ENCODE measurements around the gene ZBTB4. TPM values are rescaled to one million over a fixed set of nuclear protein-coding genes. Genes with fewer than 3 reads are reported as not detected.

ZBTB4 gene
- total RNA-seq, 1 experiment from 2014 or later: 4.4 TPM

- DNase-seq (ENCODE audit: low spot score): no peak
- in situ Hi-C loops (cut with HindIII; ENCODE audit: low sequenced_read_pairs): no loop called here
These were observed 19.4 kb downstream of the ZBTB4 start for GRCh38 chr17:7459961-7460545.

GRCh38 chr17:7448461-7448860 lies 31.0 kb downstream of the ZBTB4 start:
- in situ Hi-C loops (cut with HindIII; ENCODE audit: low sequenced_read_pairs): no loop called here

GRCh38 chr17:7445619-7445968 lies 33.8 kb downstream of the ZBTB4 start:
- no peak for DNase-seq (ENCODE audit: low spot score)
- in situ Hi-C loops (cut with HindIII; ENCODE audit: low sequenced_read_pairs): no loop called here

More at GRCh38 chr17:7448461-7448860, 31.0 kb downstream of the ZBTB4 start:
- no peak for DNase-seq (ENCODE audit: low spot score)

GRCh38 chr17:7444682-7445618 lies 34.5 kb downstream of the ZBTB4 start, which contains the start of gene CHRNB1:
TSS of gene CHRNB1 (plus strand) at chr17:7445061. CDS start at chr17:7445128, 67 bp downstream.
- no peak for DNase-seq (ENCODE audit: low spot score)
- in situ Hi-C loops (cut with HindIII; ENCODE audit: low sequenced_read_pairs): no loop called here

- no peak for DNase-seq (ENCODE audit: low spot score)
These were observed 35.6 kb downstream of the ZBTB4 start for GRCh38 chr17:7443499-7444485.

GRCh38 chr17:7442142-7442541 lies 37.3 kb downstream of the ZBTB4 start:
- no peak for DNase-seq (ENCODE audit: low spot score)
- in situ Hi-C loops (cut with HindIII; ENCODE audit: low sequenced_read_pairs): no loop called here

More at GRCh38 chr17:7443499-7444485, 35.6 kb downstream of the ZBTB4 start:
- in situ Hi-C loops (cut with HindIII; ENCODE audit: low sequenced_read_pairs): no loop called here

GRCh38 chr17:7441266-7441665 lies 38.2 kb downstream of the ZBTB4 start:
- DNase-seq (ENCODE audit: low spot score): no peak
- in situ Hi-C loops (cut with HindIII; ENCODE audit: low sequenced_read_pairs): no loop called here

GRCh38 chr17:7440834-7441195 lies 38.6 kb downstream of the ZBTB4 start:
- no peak for DNase-seq (ENCODE audit: low spot score)
- in situ Hi-C loops (cut with HindIII; ENCODE audit: low sequenced_read_pairs): no loop called here

- DNase-seq (ENCODE audit: low spot score): no peak
- in situ Hi-C loops (cut with HindIII; ENCODE audit: low sequenced_read_pairs): no loop called here
These were observed 39.2 kb downstream of the ZBTB4 start for GRCh38 chr17:7440113-7440833.

- in situ Hi-C loops (cut with HindIII; ENCODE audit: low sequenced_read_pairs): no loop called here
- no peak for DNase-seq (ENCODE audit: low spot score)
These were observed 39.8 kb downstream of the ZBTB4 start, which contains the start of gene FGF11 for GRCh38 chr17:7439462-7440112. TSS of gene FGF11 (plus strand) at chr17:7439512. CDS start at chr17:7439621, 109 bp downstream.

- in situ Hi-C loops (cut with HindIII; ENCODE audit: low sequenced_read_pairs): no loop called here
- DNase-seq (ENCODE audit: low spot score): no peak
These were observed 40.6 kb downstream of the ZBTB4 start for GRCh38 chr17:7438656-7439460.

- in situ Hi-C loops (cut with HindIII; ENCODE audit: low sequenced_read_pairs): no loop called here
- peak; percentile 44 for DNase-seq (ENCODE audit: low spot score)
These were observed 41.3 kb downstream of the ZBTB4 start for GRCh38 chr17:7437950-7438614.

- no peak for DNase-seq (ENCODE audit: low spot score)
- in situ Hi-C loops (cut with HindIII; ENCODE audit: low sequenced_read_pairs): no loop called here
These were observed 42.0 kb downstream of the ZBTB4 start for GRCh38 chr17:7437369-7437863.

- peak; percentile 63 for DNase-seq (ENCODE audit: low spot score)
- in situ Hi-C loops (cut with HindIII; ENCODE audit: low sequenced_read_pairs): no loop called here
These were observed 42.7 kb downstream of the ZBTB4 start for GRCh38 chr17:7436556-7437368.

- in situ Hi-C loops (cut with HindIII; ENCODE audit: low sequenced_read_pairs): no loop called here
These were observed 43.5 kb downstream of the ZBTB4 start for GRCh38 chr17:7435676-7436555.

More at GRCh38 chr17:7435676-7436555, 43.5 kb downstream of the ZBTB4 start:
- no peak for DNase-seq (ENCODE audit: low spot score)

Data from G401 (cell line).